H9 (cell line): ENCODE results near the gene MSI2. TPM values are rescaled to one million over a fixed set of nuclear protein-coding genes. Genes with fewer than 3 reads are reported as not detected.

ENCODE experiments used
- DNase-seq: peaks from one replicate; pipeline ENCODE4 v3.0.0-alpha.2; 2017
- H2AFZ ChIP-seq: one replicate; pipeline ENCODE4 v1.6.1; 2013; ENCODE audit warnings: mild to moderate bottlenecking, low read length, control low read depth, moderate library complexity
- H2AK5ac ChIP-seq: 2 replicates; pipeline ENCODE4 v1.6.1; 2013; ENCODE audit warnings: low read length, control low read depth, mixed read lengths; ENCODE audit not compliant: insufficient read length
- H2BK120ac ChIP-seq: one replicate; pipeline ENCODE4 v1.6.1; 2013; ENCODE audit warnings: low read depth, mild to moderate bottlenecking, low read length, control low read depth, inconsistent platforms; ENCODE audit not compliant: poor library complexity, severe bottlenecking
- H2BK12ac ChIP-seq: 2 replicates; pipeline ENCODE4 v1.6.1; 2013; ENCODE audit warnings: low read length, control low read depth, mixed read lengths, low read depth; ENCODE audit not compliant: insufficient read length
- H2BK15ac ChIP-seq: 2 replicates; pipeline ENCODE4 v1.6.1; 2013; ENCODE audit warnings: low read depth, low read length, control low read depth
- H2BK20ac ChIP-seq: one replicate; pipeline ENCODE4 v1.6.1; 2013; ENCODE audit warnings: low read depth, mild to moderate bottlenecking, low read length, control low read depth, inconsistent platforms; ENCODE audit not compliant: poor library complexity, severe bottlenecking
- H2BK5ac ChIP-seq: 2 replicates; pipeline ENCODE4 v1.6.1; 2013; ENCODE audit warnings: low read length, control low read depth, mixed read lengths; ENCODE audit not compliant: insufficient read length
- H3K14ac ChIP-seq: 2 replicates; pipeline ENCODE4 v1.6.1; 2013; ENCODE audit warnings: low read length, control low read depth; ENCODE audit not compliant: insufficient read depth
- H3K18ac ChIP-seq: 2 replicates; pipeline ENCODE4 v1.6.1; 2013; ENCODE audit warnings: low read depth, mild to moderate bottlenecking, mixed read lengths, low read length, control low read depth; ENCODE audit not compliant: insufficient read length
- H3K23ac ChIP-seq: 2 replicates; pipeline ENCODE4 v1.6.1; 2013; ENCODE audit warnings: low read length, control low read depth, mixed read lengths, low read depth; ENCODE audit not compliant: insufficient read length
- H3K23me2 ChIP-seq: 2 replicates; pipeline ENCODE4 v1.6.1; 2013; ENCODE audit warnings: low read depth, mild to moderate bottlenecking, mixed read lengths, low read length, control low read depth; ENCODE audit not compliant: insufficient read length, poor library complexity, severe bottlenecking
- H3K27ac ChIP-seq: 2 replicates; pipeline ENCODE4 v1.5.1; 2013; ENCODE audit warnings: low read length, control low read depth, mixed read lengths, low read depth; ENCODE audit not compliant: insufficient read length
- H3K27me3 ChIP-seq: 2 replicates; pipeline ENCODE4 v1.6.1; 2013; ENCODE audit warnings: low read length, control low read depth, inconsistent platforms; ENCODE audit not compliant: insufficient read depth
- H3K4ac ChIP-seq: 2 replicates; pipeline ENCODE4 v1.6.1; 2013; ENCODE audit warnings: low read depth, mild to moderate bottlenecking, control low read depth, inconsistent platforms, low read length, moderate library complexity
- H3K4me1 ChIP-seq: 2 replicates; pipeline ENCODE4 v1.6.1; 2013; ENCODE audit warnings: low read length, control low read depth, inconsistent platforms; ENCODE audit not compliant: insufficient read depth
- H3K4me2 ChIP-seq: 2 replicates; pipeline ENCODE4 v1.6.1; 2013; ENCODE audit warnings: low read length, control low read depth, mixed read lengths; ENCODE audit not compliant: insufficient read length, insufficient read depth
- H3K56ac ChIP-seq: 2 replicates; pipeline ENCODE4 v1.6.1; 2013; ENCODE audit warnings: low read depth, mild to moderate bottlenecking, mixed read lengths, low read length, control low read depth; ENCODE audit not compliant: insufficient read length
- H3K79me1 ChIP-seq: 2 replicates; pipeline ENCODE4 v1.6.1; 2013; ENCODE audit warnings: low read depth, mild to moderate bottlenecking, moderate library complexity, low read length, control low read depth, inconsistent platforms; ENCODE audit not compliant: insufficient read depth, poor library complexity, severe bottlenecking
- H3K79me2 ChIP-seq: 2 replicates; pipeline ENCODE4 v1.6.1; 2013; ENCODE audit warnings: low read length, control low read depth, inconsistent platforms; ENCODE audit not compliant: insufficient read depth
- H3K9ac ChIP-seq: 2 replicates; pipeline ENCODE4 v1.6.1; 2013; ENCODE audit warnings: low read length, control low read depth, mixed read lengths; ENCODE audit not compliant: insufficient read length; ENCODE audit errors: extremely low read depth
- H3K9me3 ChIP-seq: one replicate; pipeline ENCODE4 v1.6.1; 2013; ENCODE audit warnings: low read depth, low read length, inconsistent platforms; ENCODE audit not compliant: control insufficient read depth
- H3T11ph ChIP-seq: one replicate; pipeline ENCODE4 v1.6.1; 2013; ENCODE audit warnings: mild to moderate bottlenecking, low read length, control low read depth, inconsistent platforms
- H4K20me1 ChIP-seq: one replicate; pipeline ENCODE4 v1.6.1; 2013; ENCODE audit not compliant: control insufficient read depth, insufficient read length, insufficient read depth
- H4K5ac ChIP-seq: 2 replicates; pipeline ENCODE4 v1.6.1; 2013; ENCODE audit warnings: low read depth, mild to moderate bottlenecking, mixed read lengths, low read length, control low read depth; ENCODE audit not compliant: insufficient read length
- H4K8ac ChIP-seq: replicated peaks from 2 replicates; pipeline ENCODE4 v1.6.1; 2013; ENCODE audit warnings: low read length, control low read depth, mixed read lengths, low read depth; ENCODE audit not compliant: insufficient read length
- H4K91ac ChIP-seq: 2 replicates; pipeline ENCODE4 v1.6.1; 2013; ENCODE audit warnings: low read depth, mild to moderate bottlenecking, moderate library complexity, mixed read lengths, low read length, control low read depth; ENCODE audit not compliant: insufficient read length
- H3K27ac Mint-ChIP-seq, 3 experiments: 2 replicates in 2 of 3; 3 replicates in 1 of 3; pipeline ENCODE4 v1.8.0; 2020 to 2021; ENCODE audit warnings: mixed read lengths in 3 of 3, mild to moderate bottlenecking in 1 of 3, moderate library complexity in 1 of 3
- H3K27me3 Mint-ChIP-seq: 2 replicates; pipeline ENCODE4 v1.8.0; 2021; ENCODE audit warnings: low read depth, mild to moderate bottlenecking, moderate library complexity, mixed read lengths
- H3K36me3 Mint-ChIP-seq, 3 experiments: 2 replicates in 2 of 3; 3 replicates in 1 of 3; pipeline ENCODE4 v1.8.0; 2020 to 2021; ENCODE audit warnings: low read depth in 3 of 3, mixed read lengths in 3 of 3; ENCODE audit not compliant: insufficient read depth in 1 of 3
- H3K4me1 Mint-ChIP-seq, 2 experiments: 2 replicates each; pipeline ENCODE4 v1.8.0; 2020; ENCODE audit warnings: mixed read lengths in 2 of 2
- H3K4me3 Mint-ChIP-seq, 2 experiments: 2 replicates in 1 of 2; 3 replicates in 1 of 2; pipeline ENCODE4 v1.8.0; 2020 to 2021; ENCODE audit warnings: mild to moderate bottlenecking in 2 of 2, mixed read lengths in 2 of 2, moderate library complexity in 1 of 2
- H3K9me3 Mint-ChIP-seq, 2 experiments: 2 replicates in 1 of 2; 3 replicates in 1 of 2; pipeline ENCODE4 v1.8.0; 2020; ENCODE audit warnings: mild to moderate bottlenecking in 2 of 2, mixed read lengths in 2 of 2, moderate library complexity in 1 of 2
- CTCF ChIP-seq: fragments of 200-600 bp; sonication (generic); conservative IDR thresholded peaks from 3 replicates; pipeline ENCODE4 v1.8.0; 2021; ENCODE audit warnings: antibody characterized with exemption, mild to moderate bottlenecking
- WGBS: extraction: QIAGEN DNeasy Blood & Tissue Kit; methylation state at CpG from one replicate; pipeline ENCODE4 v1.1.7; 2013; ENCODE audit warnings: missing lambda C conversion rate, low lambda C conversion rate, mixed read lengths; ENCODE audit not compliant: insufficient read length; ENCODE audit errors: extremely low coverage; 5-methylcytosine and 5-hydroxymethylcytosine counted together
- total RNA-seq: library from RNA; stranded (reverse); gene quantifications from 2 replicates; pipeline ENCODE4 v1.2.1, GENCODE V29; 2021

The MSI2 gene
- total RNA-seq, 1 experiment from 2014 or later = 98.5 TPM

DNA sequence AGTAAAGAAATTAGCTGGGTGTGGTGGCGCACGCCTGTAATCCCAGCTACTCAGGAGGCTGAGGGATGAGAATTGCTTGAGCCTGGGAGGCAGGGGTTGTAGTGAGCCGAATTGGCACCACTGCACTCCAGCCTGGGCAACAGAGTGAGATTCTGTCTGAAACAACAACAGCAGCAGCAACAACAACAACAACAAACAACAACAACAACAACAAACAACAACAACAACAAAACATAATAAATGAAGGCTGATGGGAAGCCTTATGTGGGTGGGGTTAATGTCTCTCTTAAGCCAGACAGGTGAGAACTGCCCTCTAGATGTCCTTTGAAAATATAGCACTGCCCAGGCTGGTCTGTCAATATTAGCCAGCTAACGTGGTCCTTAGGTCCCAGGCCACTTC, 107.3 kb downstream of the MSI2 start:
- H2AFZ ChIP-seq = no peak overlapping the region
- no peak overlapping the region for H2BK15ac ChIP-seq
- no peak overlapping the region for H3K27ac Mint-ChIP-seq
- H3K23ac ChIP-seq = no peak overlapping the region
- peaks cover 2% of the 10 kb centered on the region for H4K20me1 ChIP-seq
- H4K5ac ChIP-seq = no peak overlapping the region
- no peaks in the 10 kb centered on the region for H3K79me2 ChIP-seq
- H2BK12ac ChIP-seq = no peak overlapping the region
- no peak overlapping the region for H2AK5ac ChIP-seq
- H2BK20ac ChIP-seq = no peak overlapping the region
- H3K23me2 ChIP-seq = no peaks in the 10 kb centered on the region
- H3K4me1 Mint-ChIP-seq = peaks cover 32 to 46% of the 10 kb centered on the region in 2 experiments
- no peak overlapping the region for H3K9ac ChIP-seq
- H3K27me3 Mint-ChIP-seq = no peaks in the 10 kb centered on the region
- no peaks in the 10 kb centered on the region for H3K9me3 ChIP-seq
- H3T11ph ChIP-seq = no peak overlapping the region
- no peaks in the 10 kb centered on the region for H3K27me3 ChIP-seq
- H2BK5ac ChIP-seq = no peak overlapping the region
- H3K4me1 ChIP-seq = peaks cover 8% of the 10 kb centered on the region; the same call in 1 of the 2 replicates
- no peak overlapping the region; a peak in 2 of 5 replicates for H3K4me3 Mint-ChIP-seq
- no CpG with 5 or more reads among the region's 4 CpGs for WGBS
- TF ChIP-seq CTCF = no peak
- no peak for DNase-seq
- no peaks in the 10 kb centered on the region for H3K9me3 Mint-ChIP-seq
- H3K4me2 ChIP-seq = no peak overlapping the region
- H4K8ac ChIP-seq = no peak overlapping the region
- no peaks in the 10 kb centered on the region; a peak in 1 of 7 replicates for H3K36me3 Mint-ChIP-seq
- peaks cover 8% of the 10 kb centered on the region for H3K79me1 ChIP-seq
- no peak overlapping the region for H4K91ac ChIP-seq
- no peak overlapping the region for H3K14ac ChIP-seq
- H2BK120ac ChIP-seq = no peak overlapping the region
- H3K18ac ChIP-seq = no peak overlapping the region
- H3K4ac ChIP-seq = no peak overlapping the region
- H3K56ac ChIP-seq = no peak overlapping the region
- no peak overlapping the region for H3K27ac ChIP-seq
